Subcutaneous abdominal adipose tissue (tissue), 5 donors: ENCODE data around the gene NARF.

Experiments
- H3K27ac ChIP-seq: one replicate; pipeline ENCODE4 v1.7.0; 2013; ENCODE audit warnings: low read depth, mild to moderate bottlenecking, inconsistent platforms, low read length, moderate library complexity
- H3K27me3 ChIP-seq, 5 donors: one replicate each; pipeline ENCODE4 v1.7.0; 2013; ENCODE audit warnings: low read length in 5 of 5, inconsistent platforms in 1 of 5; ENCODE audit not compliant: control insufficient read depth in 5 of 5, insufficient read depth in 4 of 5
- H3K36me3 ChIP-seq, 5 donors: one replicate each; pipeline ENCODE4 v1.7.0; 2013; ENCODE audit warnings: low read length in 5 of 5; ENCODE audit not compliant: control insufficient read depth in 5 of 5, insufficient read depth in 5 of 5
- H3K4me1 ChIP-seq, 5 donors: one replicate each; pipeline ENCODE4 v1.7.0; 2013; ENCODE audit warnings: low read length in 5 of 5, mild to moderate bottlenecking in 3 of 5, moderate library complexity in 1 of 5; ENCODE audit not compliant: control insufficient read depth in 5 of 5, insufficient read depth in 5 of 5
- H3K4me3 ChIP-seq, 5 donors: one replicate each; pipeline ENCODE4 v1.7.0; 2013; ENCODE audit warnings: low read length in 5 of 5, low read depth in 1 of 5
- H3K9ac ChIP-seq, 5 donors: one replicate each; pipeline ENCODE4 v1.7.0; 2013; ENCODE audit warnings: low read length in 5 of 5, mild to moderate bottlenecking in 4 of 5, moderate library complexity in 3 of 5
- H3K9me3 ChIP-seq, 5 donors: one replicate each; pipeline ENCODE4 v1.7.0; 2013; ENCODE audit warnings: low read length in 5 of 5; ENCODE audit not compliant: control insufficient read depth in 5 of 5
- donor health status: healthy.
- donor health status: healthy.
- donor health status: healthy.
- donor health status: healthy.
- donor health status: healthy.

NARF gene

DNA sequence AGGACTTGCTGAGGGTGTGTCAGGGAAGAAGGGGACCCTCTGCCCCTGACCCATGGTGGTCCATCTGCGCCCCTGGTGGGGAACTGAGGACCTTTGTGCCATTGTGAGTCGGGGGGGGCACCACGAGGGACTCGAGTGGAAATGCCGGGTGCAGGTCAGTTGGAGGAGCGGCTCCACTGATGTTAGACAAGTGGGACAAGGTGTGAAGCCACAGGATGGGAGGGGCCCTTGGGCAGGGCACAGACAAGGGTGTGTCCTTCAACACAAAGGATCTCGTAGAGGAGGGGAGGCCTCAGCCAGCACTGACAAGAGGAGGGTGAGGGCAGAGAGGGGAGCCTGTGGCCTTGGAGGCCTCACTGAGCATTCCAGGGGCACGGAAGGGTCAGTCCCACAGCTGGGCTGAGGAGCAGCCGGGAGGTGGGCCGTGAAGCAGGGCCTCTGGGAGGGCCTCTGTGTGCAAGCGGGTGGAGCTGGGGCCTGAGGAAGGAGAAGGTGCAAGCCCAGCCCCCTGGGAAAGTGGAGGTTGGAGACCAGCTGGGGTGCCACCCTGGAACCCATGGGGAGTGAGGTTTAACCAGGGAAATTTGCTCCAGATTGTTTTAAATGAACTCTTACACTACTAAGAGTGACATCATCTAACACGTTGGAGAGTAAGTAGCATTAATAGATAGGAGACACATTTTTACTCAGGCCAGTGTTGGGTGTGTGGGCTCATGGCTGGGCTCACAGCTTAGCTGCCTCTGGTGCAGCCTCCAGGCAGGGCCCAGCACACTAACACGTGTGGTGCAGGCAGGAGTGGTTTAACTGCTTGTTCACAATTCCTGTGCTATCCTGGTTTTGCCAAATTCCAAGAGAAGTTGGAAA lies 27.9 kb downstream of the NARF start:
- peaks cover 0 to 76% (median 55%) of the 10 kb centered on the region in 5 donors for H3K36me3 ChIP-seq
- H3K4me3 ChIP-seq: no peak overlapping the region
- H3K4me1 ChIP-seq: peaks cover 2 to 24% (median 17%) of the 10 kb centered on the region in 5 donors
- no peaks in the 10 kb centered on the region for H3K27me3 ChIP-seq
- no peak overlapping the region for H3K27ac ChIP-seq
- H3K9me3 ChIP-seq: no peaks in the 10 kb centered on the region
- peak overlapping the region in 2 of 5 donors; percentile 28 to 41 for H3K9ac ChIP-seq

DNA sequence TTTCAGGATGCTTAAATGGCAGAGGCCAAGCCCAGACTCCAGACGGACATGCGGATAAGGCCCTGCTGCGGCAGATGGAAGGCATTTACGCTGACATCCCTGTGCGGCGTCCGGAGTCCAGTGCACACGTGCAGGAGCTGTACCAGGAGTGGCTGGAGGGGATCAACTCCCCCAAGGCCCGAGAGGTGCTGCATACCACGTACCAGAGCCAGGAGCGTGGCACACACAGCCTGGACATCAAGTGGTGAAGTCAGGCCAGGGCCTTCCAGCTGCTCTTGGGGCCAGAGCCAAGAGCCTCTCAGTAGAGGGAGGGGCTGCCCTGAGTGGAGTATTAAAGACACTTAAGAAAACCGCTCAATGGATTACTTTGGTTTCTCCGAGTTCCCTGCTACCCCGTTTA lies 29.4 kb downstream of the NARF start:
- Histone ChIP-seq H3K4me1 (peaks cover 2 to 24% (median 17%) of the 10 kb centered on the region in 5 donors), H3K9me3 (no peaks in the 10 kb centered on the region), H3K36me3 (peaks cover 0 to 63% (median 44%) of the 10 kb centered on the region in 5 donors), H3K27me3 (no peaks in the 10 kb centered on the region), H3K27ac (peak overlapping the region; percentile 85), H3K4me3 (no peak overlapping the region), H3K9ac (no peak overlapping the region)

DNA sequence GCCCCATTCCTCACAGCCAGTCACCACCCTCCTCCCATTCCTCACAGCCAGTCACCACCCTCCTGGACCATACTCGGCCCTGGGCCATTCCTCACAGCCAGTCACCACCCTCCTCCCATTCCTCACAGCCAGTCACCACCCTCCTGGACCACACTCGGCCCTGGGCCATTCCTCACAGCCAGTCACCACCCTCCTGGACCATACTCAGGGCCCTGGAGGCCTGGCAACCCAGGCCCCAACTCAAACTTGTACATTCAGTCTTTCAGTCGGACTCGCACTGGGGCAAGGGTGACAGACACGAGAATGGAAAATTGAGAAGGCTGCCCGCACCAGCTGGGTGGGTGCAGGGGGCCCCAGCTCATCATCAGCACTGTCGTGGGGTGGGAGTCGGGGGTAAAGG lies 30.6 kb downstream of the NARF start:
- Histone ChIP-seq H3K9me3 (no peaks in the 10 kb centered on the region), H3K27ac (peak overlapping the region; percentile 85), H3K36me3 (peaks cover 0 to 51% (median 34%) of the 10 kb centered on the region in 5 donors)

GRCh38 chr17:82489851-82490511 lies 31.4 kb downstream of the NARF start:
- H3K36me3 ChIP-seq: peaks cover 0 to 42% (median 25%) of the 10 kb centered on the region in 5 donors
- peaks cover 2 to 32% (median 26%) of the 10 kb centered on the region in 5 donors for H3K4me1 ChIP-seq
- no peaks in the 10 kb centered on the region for H3K27me3 ChIP-seq
- H3K9ac ChIP-seq: no peak overlapping the region
- no peak overlapping the region for H3K27ac ChIP-seq
- no peak overlapping the region for H3K4me3 ChIP-seq
- no peaks in the 10 kb centered on the region for H3K9me3 ChIP-seq

More for the DNA sequence above, 30.6 kb downstream of the NARF start:
- H3K4me3 ChIP-seq: no peak overlapping the region
- no peaks in the 10 kb centered on the region for H3K27me3 ChIP-seq
- no peak overlapping the region for H3K9ac ChIP-seq
- peaks cover 2 to 28% (median 21%) of the 10 kb centered on the region in 5 donors for H3K4me1 ChIP-seq

GRCh38 chr17:82490512-82491195 lies 32.1 kb downstream of the NARF start:
- Histone ChIP-seq H3K4me3 (no peak overlapping the region), H3K27ac (no peak overlapping the region), H3K36me3 (peaks cover 0 to 36% (median 18%) of the 10 kb centered on the region in 5 donors), H3K9ac (no peak overlapping the region), H3K9me3 (no peaks in the 10 kb centered on the region), H3K27me3 (no peaks in the 10 kb centered on the region), H3K4me1 (peaks cover 2 to 32% (median 26%) of the 10 kb centered on the region in 5 donors)

DNA sequence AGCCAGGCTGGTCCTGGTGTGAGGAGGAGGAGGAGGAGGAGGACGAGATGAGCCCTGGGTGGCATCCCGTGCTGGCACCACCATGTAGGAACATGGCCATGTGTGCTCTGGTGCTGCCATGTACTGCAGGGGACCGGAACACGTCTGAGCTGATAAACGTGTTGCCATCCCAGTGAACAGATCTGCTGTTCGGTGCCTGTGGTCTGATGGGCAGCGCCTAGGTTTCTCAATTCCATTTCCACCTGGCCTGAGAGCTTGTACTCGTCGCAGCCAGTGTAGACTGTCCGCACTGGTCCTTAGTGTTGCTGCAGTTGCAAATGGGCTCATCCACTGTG lies 32.6 kb downstream of the NARF start:
- no peak overlapping the region for H3K27ac ChIP-seq
- H3K9ac ChIP-seq: no peak overlapping the region
- peaks cover 2 to 32% (median 26%) of the 10 kb centered on the region in 5 donors for H3K4me1 ChIP-seq
- H3K36me3 ChIP-seq: peaks cover 0 to 31% (median 14%) of the 10 kb centered on the region in 5 donors
- H3K4me3 ChIP-seq: no peak overlapping the region
- no peaks in the 10 kb centered on the region for H3K27me3 ChIP-seq
- H3K9me3 ChIP-seq: no peaks in the 10 kb centered on the region

GRCh38 chr17:82491533-82491932 lies 33.0 kb downstream of the NARF start:
- Histone ChIP-seq H3K27me3 (no peaks in the 10 kb centered on the region), H3K27ac (no peak overlapping the region), H3K9ac (no peak overlapping the region), H3K4me1 (peaks cover 2 to 32% (median 29%) of the 10 kb centered on the region in 5 donors), H3K36me3 (peaks cover 0 to 27% (median 12%) of the 10 kb centered on the region in 5 donors), H3K9me3 (no peaks in the 10 kb centered on the region), H3K4me3 (no peak overlapping the region)

DNA sequence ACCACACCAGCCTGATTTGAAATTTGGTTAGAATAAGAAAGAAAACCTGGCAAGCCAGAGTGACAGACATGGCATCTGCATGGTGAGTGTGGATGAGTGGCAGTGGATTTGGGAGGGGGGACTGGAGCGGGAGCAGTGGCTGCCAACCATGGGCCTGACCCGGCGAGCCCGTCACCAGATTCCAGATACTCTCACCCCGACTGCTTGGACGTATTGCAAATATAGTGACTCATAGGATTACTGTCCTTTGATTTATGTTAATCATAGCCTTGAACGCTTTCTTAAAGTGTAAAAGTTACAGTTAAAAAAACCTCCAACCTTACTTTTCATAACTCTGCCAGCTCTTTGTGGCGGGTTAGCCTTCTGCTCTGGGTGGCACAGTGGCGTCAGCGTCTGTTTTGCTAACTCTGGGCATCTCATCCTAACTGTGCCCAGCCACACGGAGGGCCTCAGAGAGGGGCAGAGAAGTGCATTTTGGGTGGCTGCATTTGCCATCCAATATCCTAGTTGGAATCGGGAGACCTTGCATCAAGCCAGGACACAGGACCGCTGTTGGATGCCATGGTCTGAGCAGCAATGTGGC lies 34.2 kb downstream of the NARF start:
- Histone ChIP-seq H3K9ac (no peak overlapping the region), H3K36me3 (peaks cover 0 to 15% (median 4%) of the 10 kb centered on the region in 5 donors), H3K9me3 (no peaks in the 10 kb centered on the region), H3K4me1 (peaks cover 2 to 39% (median 36%) of the 10 kb centered on the region in 5 donors), H3K27ac (peak overlapping the region; percentile 37), H3K27me3 (no peaks in the 10 kb centered on the region), H3K4me3 (no peak overlapping the region)

- Histone ChIP-seq H3K27ac (peak overlapping the region; percentile 37), H3K4me1 (peaks cover 2 to 38% (median 34%) of the 10 kb centered on the region in 5 donors), H3K9ac (no peak overlapping the region), H3K4me3 (no peak overlapping the region), H3K27me3 (no peaks in the 10 kb centered on the region), H3K9me3 (no peaks in the 10 kb centered on the region), H3K36me3 (peaks cover 0 to 12% (median 0%) of the 10 kb centered on the region in 5 donors)
These were observed 34.8 kb downstream of the NARF start for GRCh38 chr17:82493226-82493781.
